ENCODE data around the gene INPP5K.
"Not testable (repeated sequence)": the region's sequence is repeated elsewhere in the genome, so short reads cannot be mapped to it uniquely, and the experiment has no call there.

Gene INPP5K

GRCh38 chr17:1516388-1517161, at the start of gene INPP5K:
Gene INPP5K (minus strand): TSS chr17:1516612. CDS start chr17:1516499, 113 bp downstream.
- peak; percentile 94 to 96 for DNase-seq (ENCODE audit: low read depth in 2 of 2)

GRCh38 chr17:1565877-1566276, 49.5 kb upstream of the INPP5K start:
- no peak for DNase-seq (ENCODE audit: low read depth in 2 of 2)

DNA sequence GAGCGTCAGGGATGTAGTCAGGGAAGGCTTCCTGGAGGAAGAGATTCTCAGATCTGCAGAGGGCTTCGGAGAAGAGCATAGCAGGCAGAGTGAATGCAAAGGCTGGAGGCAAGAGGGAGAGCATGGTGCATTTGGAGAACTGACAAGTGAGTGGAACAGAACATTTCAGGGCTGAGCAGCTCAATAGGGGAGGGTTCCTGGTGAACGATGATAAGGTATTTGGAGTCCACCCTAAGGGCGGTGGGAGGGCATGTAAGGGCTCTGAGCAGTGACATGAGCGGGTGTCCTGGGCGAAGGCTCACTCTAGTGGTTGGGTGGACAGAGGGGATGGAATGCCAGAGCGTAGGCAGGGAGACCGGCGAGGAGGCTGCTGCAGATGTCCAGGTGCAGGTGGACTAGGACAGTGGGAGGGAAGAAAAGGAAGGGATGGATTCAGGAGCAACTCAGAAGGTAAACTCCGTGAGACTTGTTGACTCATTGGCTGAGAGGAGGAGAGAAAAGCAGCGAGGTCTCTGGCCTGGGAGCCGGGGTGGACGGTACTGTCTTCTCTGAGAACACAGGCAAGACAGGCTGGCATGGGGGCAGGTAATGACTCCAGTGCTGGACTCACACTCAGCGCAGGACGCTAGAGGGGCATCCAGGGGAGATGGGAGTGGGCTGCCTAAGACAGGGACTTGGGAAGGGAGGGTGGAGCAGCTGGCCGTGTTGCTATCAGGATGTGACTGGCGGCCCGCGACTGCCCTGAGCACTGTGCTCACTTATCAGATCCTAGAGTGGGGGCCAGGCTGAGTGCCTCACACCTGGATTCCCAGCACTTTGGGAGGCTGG, 47.6 kb upstream of the INPP5K start:
- DNase-seq (ENCODE audit: low read depth in 2 of 2): no peak

GRCh38 chr17:1563471-1563785, 47.0 kb upstream of the INPP5K start:
- DNase-seq (ENCODE audit: low read depth in 2 of 2): not testable (repeated sequence)

DNA sequence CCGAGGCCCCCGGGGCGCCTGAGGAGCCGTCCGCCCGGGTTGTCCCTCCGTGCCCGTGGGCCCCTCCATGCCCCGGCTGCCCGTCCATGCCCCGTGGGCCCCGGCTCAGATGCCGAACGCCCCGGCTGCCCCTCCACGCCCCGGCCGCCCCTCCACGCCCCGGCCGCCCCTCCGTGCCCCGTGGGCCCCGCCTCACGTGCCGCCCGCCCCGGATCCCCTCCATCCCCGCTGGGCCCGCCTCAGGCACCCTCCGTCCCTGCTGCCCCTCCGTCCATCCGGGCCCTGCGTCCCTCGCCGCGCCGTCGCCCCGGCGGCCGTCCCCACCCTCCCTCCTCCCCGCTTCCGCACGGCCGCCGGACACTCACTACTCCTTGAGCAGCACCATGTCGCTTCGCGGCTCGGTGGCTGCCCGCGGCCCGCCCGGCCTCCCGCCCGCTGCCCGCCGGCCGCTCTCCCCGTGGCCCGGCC, 45.8 kb upstream of the INPP5K start:
- no peak for DNase-seq (ENCODE audit: low read depth in 2 of 2)

- DNase-seq (ENCODE audit: low read depth in 2 of 2): no peak
Observed at GRCh38 chr17:1561420-1562175, 45.2 kb upstream of the INPP5K start.

DNA sequence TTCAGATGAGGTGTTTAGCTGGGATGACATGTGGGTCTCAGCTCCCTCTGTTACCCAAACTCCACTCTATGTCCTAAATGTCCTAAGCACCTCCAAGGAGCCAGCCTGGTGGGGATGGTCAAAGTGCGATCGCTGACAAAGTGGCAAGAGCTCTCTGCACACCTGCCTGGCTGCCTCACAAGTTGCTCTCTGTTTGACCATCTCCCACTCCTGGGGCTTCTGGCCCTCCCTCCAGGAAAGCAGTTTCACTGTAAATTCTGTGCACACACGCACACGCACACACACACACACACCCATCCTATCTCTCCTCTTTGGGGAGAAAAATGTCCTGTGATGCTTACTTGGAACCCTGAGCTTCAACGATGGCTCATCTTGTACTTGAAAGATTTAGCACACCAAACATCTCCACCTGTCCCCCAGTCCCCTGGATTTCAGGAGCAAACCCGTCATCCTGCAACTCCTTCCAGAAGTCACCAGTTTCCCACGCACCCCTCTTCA, 44.5 kb upstream of the INPP5K start:
- no peak for DNase-seq (ENCODE audit: low read depth in 2 of 2)

GRCh38 chr17:1560101-1560857, 43.9 kb upstream of the INPP5K start:
- no peak for DNase-seq (ENCODE audit: low read depth in 2 of 2)

DNA sequence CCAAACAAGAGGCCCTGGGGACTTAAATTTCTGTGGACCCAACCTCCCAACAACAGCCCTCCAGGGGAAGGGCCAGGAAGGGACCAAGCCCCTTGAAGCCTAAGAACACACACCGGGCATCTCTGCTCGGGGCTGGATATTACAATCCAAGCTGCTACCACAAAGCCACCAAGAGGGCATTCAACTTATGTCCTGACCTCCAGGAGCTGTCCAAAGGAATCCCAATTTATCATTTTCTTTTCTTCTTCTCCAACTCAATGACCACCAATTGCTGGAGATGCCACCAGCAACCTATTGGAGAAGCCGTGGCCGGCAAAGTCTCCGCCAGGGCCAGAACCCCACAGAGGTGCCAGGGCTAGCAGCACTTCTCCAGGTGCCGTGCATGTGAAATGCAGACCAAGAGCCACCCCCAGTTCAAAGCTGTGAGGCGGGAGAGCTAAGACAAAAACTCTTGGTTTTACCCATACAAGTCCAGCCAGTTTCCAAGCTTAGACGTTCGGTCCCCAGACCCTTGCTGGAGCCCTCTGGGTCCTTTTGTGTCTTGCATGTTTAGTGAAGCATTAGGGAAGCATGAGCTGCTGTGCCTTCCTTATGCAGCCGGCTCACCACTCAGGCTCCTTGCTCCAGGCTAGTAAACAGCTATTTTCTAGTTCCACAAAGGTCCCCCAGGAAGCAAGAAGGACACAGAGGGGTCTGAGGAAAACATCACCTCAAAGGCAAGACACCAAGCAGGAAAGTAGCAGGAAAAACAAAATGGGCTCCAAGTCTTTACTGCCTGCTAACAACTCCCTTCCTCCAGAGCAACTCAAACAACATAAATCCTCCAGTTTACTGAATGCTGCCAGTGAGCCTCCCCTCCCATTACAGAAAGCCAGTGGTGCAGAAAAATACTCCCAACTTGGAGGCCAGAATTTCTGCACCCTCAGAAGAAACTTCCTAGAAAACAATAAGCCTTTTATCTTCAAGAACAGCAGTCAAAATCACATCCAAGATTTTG, 42.9 kb upstream of the INPP5K start:
- DNase-seq (ENCODE audit: low read depth in 2 of 2): no peak

- DNase-seq (ENCODE audit: low read depth in 2 of 2): no peak
Observed at GRCh38 chr17:1558401-1558800, 42.0 kb upstream of the INPP5K start.

- no peak for DNase-seq (ENCODE audit: low read depth in 2 of 2)
Observed at GRCh38 chr17:1557355-1558095, 41.1 kb upstream of the INPP5K start.

DNA sequence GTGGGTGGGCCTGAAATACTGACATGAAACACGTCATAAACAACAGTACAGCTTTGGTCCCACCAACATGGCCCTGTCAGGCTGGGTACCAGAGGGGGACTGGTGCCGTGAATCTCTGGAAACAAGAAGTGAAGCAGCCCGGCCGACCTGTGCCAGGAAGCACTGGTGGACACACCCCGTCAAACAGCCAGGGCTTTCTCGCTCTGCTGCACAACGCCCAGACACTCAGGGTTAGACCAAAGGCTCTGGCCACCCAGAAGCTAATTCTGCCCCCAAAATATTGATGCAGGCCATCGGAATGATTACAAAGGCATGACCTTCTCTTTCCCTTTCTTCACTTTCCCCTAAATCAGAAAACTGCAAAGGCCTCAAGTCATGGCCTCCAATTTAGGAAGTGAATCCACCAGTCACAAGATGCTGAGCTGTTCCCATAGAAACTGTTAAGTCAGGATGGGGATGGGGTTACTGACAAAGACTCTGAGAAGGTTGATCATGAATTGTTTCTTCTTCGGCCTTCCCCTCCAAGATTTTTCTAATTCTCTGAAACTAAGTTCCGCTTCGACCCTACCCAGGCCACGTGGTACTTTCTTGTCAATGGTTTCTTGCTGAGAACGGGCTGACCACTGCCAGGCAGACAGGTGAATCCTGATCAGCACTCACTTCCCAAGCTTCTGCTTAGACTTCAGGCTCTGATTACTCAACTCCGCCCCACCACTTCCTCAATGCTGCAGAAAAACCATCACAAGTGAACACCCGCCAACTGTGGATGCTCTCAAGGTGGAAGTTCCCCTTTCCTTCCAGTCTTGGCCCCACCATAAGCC, 39.4 kb upstream of the INPP5K start:
- DNase-seq (ENCODE audit: low read depth in 2 of 2): no peak

- DNase-seq (ENCODE audit: low read depth in 2 of 2): no peak
Observed at GRCh38 chr17:1554751-1555540, 38.5 kb upstream of the INPP5K start.

DNA sequence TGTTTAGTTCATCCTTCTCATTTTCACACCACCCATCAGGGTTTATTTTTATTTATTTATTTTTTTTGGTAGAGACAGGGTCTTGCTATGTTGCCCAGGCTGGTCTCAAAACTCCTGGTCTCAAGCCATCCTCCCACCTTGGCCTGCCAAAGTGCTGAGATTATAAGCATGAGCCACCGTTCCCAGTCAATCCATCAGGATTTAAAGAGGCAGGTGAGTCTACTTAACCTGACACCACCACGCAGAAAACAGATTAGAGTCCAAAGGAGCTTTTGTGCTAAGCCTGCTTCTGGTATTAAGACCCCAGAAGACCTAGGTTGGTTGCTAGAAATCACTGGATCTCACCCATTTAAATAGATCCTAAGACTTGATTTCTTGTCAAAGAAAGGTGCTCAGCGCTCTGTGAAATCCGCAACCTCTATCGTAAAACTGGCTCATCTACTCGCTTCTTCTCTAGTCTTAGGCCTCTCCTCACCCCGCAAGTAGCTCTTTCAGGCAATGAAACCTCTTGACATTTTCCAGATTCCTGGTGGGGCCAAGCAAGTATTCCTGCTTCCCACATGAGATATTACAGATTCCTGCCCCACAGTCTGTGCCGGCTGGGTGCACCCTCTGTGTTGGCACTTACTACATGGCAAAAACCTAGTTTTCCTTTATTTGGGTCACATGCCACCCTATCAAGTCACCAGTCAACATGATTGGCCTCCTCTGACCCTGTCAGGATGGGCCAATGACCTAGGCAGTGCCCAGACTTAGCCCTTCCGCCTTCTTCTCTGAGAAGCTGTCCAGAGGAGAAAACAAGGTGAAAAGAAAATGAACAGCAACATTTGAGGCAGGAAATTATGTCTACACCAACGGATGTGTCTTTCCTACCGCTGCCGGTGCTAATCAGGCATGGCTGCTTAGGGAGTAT, 37.2 kb upstream of the INPP5K start:
- no peak for DNase-seq (ENCODE audit: low read depth in 2 of 2)

DNA sequence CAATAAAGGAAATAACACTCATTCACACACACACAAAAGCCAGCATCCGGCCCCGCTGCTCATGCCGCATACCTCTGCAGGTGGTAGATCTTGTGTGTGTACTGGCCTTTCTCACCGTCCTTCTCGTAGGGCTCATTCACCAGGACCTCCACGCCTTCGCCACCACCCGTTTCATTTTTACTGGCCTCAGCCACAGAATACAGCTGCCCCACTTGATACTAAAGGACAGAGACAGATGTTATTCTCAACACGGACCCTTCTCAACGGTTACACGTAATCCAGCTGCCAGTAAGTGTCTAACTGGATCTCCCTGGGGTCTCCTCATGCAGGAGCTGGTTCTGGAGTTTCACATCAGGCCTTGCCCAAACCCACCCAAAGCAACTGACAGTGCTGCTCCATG, 36.5 kb upstream of the INPP5K start:
- no peak for DNase-seq (ENCODE audit: low read depth in 2 of 2)

DNA sequence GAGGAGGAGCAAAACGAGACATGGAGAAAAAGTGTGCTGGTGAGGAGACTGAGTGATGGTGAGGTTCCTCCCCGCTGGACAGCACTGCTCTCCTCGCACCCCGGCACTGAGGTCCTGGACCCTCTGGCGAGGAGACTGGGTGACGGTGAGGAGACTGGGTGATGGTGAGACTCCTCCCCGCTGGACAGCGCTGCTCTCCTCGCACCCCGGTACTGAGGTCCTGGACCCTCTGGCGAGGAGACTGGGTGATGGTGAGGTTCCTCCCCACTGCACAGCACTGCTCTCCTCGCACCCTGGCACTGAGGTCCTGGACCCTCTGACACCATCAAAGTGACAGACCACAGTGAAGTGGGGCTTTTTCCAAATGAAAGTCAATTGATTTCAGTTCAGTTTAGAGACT, 35.3 kb upstream of the INPP5K start:
- DNase-seq (ENCODE audit: low read depth in 2 of 2): no peak

DNA sequence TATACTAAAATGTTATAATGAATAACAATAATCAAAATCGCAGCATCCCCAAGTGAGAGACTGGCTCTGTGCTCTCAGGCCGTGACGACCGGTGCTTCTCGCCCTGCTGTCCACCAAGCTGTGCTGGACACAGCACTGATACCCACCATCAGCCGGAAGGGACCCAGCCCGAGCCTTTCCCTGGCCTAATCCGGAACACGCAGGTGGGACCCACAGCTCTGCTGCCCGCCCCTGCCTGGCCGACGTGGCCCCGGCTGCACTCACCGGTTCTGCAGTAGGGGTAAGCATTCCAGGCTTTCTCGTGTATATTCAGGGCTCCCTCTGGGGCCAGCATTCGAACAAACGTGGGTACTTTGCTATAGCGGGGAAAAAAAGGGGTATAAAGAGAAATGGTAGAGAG, 31.6 kb upstream of the INPP5K start:
- DNase-seq (ENCODE audit: low read depth in 2 of 2): no peak
